ENCODE results near the gene GCG.

DNA sequence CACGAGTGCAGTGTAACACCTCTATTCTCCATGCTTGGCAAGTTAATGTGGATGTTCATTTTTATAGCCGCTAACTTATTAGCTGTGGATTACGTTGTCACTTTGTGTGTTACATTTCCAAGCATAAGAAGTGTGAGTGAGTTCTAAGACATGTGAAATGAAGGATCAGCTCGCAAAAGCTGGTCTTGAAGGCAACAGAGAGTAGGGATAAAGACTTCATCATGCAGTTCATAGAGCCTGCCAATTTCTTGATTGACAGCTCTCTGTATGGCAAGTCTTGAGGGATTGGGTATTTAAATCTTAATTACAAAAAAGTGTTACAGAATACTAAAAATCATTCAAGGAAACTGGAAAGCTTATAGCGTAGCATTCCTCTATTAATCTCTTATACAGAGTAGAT, 52.2 kb downstream of the GCG start:
- TF ChIP-seq, protein P1, sequence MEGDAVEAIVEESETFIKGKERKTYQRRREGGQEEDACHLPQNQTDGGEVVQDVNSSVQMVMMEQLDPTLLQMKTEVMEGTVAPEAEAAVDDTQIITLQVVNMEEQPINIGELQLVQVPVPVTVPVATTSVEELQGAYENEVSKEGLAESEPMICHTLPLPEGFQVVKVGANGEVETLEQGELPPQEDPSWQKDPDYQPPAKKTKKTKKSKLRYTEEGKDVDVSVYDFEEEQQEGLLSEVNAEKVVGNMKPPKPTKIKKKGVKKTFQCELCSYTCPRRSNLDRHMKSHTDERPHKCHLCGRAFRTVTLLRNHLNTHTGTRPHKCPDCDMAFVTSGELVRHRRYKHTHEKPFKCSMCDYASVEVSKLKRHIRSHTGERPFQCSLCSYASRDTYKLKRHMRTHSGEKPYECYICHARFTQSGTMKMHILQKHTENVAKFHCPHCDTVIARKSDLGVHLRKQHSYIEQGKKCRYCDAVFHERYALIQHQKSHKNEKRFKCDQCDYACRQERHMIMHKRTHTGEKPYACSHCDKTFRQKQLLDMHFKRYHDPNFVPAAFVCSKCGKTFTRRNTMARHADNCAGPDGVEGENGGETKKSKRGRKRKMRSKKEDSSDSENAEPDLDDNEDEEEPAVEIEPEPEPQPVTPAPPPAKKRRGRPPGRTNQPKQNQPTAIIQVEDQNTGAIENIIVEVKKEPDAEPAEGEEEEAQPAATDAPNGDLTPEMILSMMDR (IDR thresholded peaks at IDR 0.05) = no peak
- TF ChIP-seq EP300 (IDR thresholded peaks at IDR 0.05) (no peak), POLR2A (IDR thresholded peaks at IDR 0.05) (no peak), POLR2AphosphoS5 (IDR thresholded peaks at IDR 0.05) (no peak)

Measured in stomach (tissue), 4 donors.